ENCODE data around the gene ERP27.

ERP27 gene

DNA sequence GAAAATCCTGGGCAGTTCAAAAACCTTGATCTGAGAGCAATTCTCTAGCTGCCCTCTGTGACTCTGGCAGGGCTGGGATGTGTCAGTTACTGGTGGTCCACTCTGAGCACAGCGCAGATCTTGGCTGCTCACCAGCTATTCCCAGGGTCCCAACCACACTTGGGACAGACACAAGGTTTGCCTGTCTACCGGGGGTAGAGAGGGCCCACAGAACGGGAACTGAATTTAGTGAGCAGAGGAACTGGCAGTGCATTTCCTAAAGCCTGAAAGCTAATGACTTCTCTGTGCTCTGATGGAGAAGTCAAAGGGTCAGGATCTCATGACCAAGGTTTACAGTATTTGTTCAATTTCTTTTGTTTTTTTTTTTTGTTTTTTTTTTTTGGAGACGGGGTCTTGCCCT lies 37.1 kb upstream of the ERP27 start:
- no peak overlapping the region for H3K27ac ChIP-seq (ENCODE audit: low read length)
- no peak for DNase-seq
- no peaks in the 10 kb centered on the region for H3K9me2 ChIP-seq (replicated peaks; ENCODE audit: insufficient read depth, low read length)
- H4K20me1 ChIP-seq (ENCODE audit: insufficient read depth, low read length), result no peaks in the 10 kb centered on the region
- TF ChIP-seq EZH2 (optimal IDR thresholded peaks at IDR 0.05; ENCODE audit: low read depth, low read length), result no peak
- TF ChIP-seq CTCF (IDR thresholded peaks at IDR 0.05; ENCODE audit: low read length), result no peak
- no peak for TF ChIP-seq EZH2phosphoT487 (IDR thresholded peaks at IDR 0.05; ENCODE audit: low read length)
- no peaks in the 10 kb centered on the region for H3K79me2 ChIP-seq (ENCODE audit: low read length)
- H3K4me2 ChIP-seq (ENCODE audit: low read depth, low read length), result no peak overlapping the region
- no peak overlapping the region for H3K4me3 ChIP-seq (ENCODE audit: low read length)
- H2AFZ ChIP-seq (ENCODE audit: low read length), result no peak overlapping the region
- H3F3A ChIP-seq (ENCODE audit: insufficient read depth, low read length), result no peaks in the 10 kb centered on the region
- H3K9ac ChIP-seq (ENCODE audit: low read length), result no peak overlapping the region
- no peaks in the 10 kb centered on the region for H3K27me3 ChIP-seq (replicated peaks; ENCODE audit: insufficient read depth, low read length)
- H3K36me3 ChIP-seq (replicated peaks; ENCODE audit: insufficient read depth, low read length), result no peaks in the 10 kb centered on the region
- H3K9me3 ChIP-seq (replicated peaks; ENCODE audit: insufficient read depth, low read length), result no peaks in the 10 kb centered on the region
- H3K4me1 ChIP-seq (ENCODE audit: low read length), result 0 out of 2 replicates have a peak, but pooled peaks cover 5% of the 10 kb centered on the region

DNA sequence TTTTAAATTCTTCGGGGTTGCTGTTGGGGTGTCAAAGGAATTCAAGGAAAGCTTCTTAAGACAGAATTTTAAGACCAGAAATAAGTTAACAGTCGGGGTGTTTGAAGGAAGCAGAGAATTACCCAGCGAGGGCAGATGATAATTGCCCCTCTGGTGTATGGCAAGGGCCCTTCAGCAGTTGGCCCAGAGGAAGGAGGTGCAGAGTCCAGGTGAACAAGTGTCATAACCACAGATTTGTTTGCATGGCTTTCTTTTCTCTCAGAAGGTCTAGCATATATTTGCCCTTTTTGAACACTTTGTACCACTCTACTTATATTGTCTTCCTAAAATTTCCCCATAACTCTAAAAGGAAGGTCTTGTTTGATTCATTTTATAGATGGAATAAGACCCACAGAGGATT lies 36.3 kb upstream of the ERP27 start:
- H3K9me3 ChIP-seq (replicated peaks; ENCODE audit: insufficient read depth, low read length), result no peaks in the 10 kb centered on the region
- H3K4me3 ChIP-seq (ENCODE audit: low read length), result no peak overlapping the region
- no peaks in the 10 kb centered on the region for H3K27me3 ChIP-seq (replicated peaks; ENCODE audit: insufficient read depth, low read length)
- no peak overlapping the region for H3K4me2 ChIP-seq (ENCODE audit: low read depth, low read length)
- H3K79me2 ChIP-seq (ENCODE audit: low read length), result no peaks in the 10 kb centered on the region
- H3K27ac ChIP-seq (ENCODE audit: low read length), result no peak overlapping the region
- no peaks in the 10 kb centered on the region for H4K20me1 ChIP-seq (ENCODE audit: insufficient read depth, low read length)
- H3F3A ChIP-seq (ENCODE audit: insufficient read depth, low read length), result no peaks in the 10 kb centered on the region
- DNase-seq, result no peak
- 0 out of 2 replicates have a peak, but pooled peaks cover 5% of the 10 kb centered on the region for H3K4me1 ChIP-seq (ENCODE audit: low read length)
- no peak overlapping the region for H2AFZ ChIP-seq (ENCODE audit: low read length)
- H3K36me3 ChIP-seq (replicated peaks; ENCODE audit: insufficient read depth, low read length), result no peaks in the 10 kb centered on the region
- no peak overlapping the region for H3K9ac ChIP-seq (ENCODE audit: low read length)
- H3K9me2 ChIP-seq (replicated peaks; ENCODE audit: insufficient read depth, low read length), result no peaks in the 10 kb centered on the region
- TF ChIP-seq EZH2 (optimal IDR thresholded peaks at IDR 0.05; ENCODE audit: low read depth, low read length) (no peak), EZH2phosphoT487 (IDR thresholded peaks at IDR 0.05; ENCODE audit: low read length) (no peak), CTCF (IDR thresholded peaks at IDR 0.05; ENCODE audit: low read length) (no peak)

DNA sequence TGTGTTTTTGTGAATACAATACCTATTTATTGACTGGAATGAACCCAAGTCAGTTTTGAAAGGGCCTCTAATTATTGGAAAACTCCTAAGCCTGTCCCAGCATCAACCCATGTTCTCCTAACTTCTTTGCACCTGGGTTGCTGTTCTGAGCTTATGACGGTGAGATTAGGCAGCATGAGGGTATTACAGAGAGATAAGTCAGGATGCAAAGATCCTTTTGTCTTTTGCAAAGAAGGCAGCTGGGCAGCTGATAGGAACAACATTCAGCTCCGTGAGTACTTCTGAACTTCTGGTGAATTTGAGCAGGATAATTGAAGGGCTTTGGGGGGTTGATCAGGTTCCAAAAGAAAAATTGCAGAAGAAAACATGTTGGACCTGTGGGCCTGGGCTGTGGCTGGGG lies 34.5 kb upstream of the ERP27 start, which contains the start of gene PDE6H:
TSS of gene PDE6H (plus strand) at position 227 of the 400 bp plus-strand sequence. CDS start 4,971 bp downstream, outside the sequence.
- H3K4me2 ChIP-seq (ENCODE audit: low read depth, low read length), result no peak within 1 kb of the TSS
- H3F3A ChIP-seq (ENCODE audit: insufficient read depth, low read length), result no peaks in the 10 kb centered on the region
- no peaks in the 10 kb centered on the region for H3K9me2 ChIP-seq (replicated peaks; ENCODE audit: insufficient read depth, low read length)
- TF ChIP-seq EZH2phosphoT487 (IDR thresholded peaks at IDR 0.05; ENCODE audit: low read length) (no peak), CTCF (IDR thresholded peaks at IDR 0.05; ENCODE audit: low read length) (no peak), EZH2 (optimal IDR thresholded peaks at IDR 0.05; ENCODE audit: low read depth, low read length) (no peak)
- no peak within 1 kb of the TSS for H3K27ac ChIP-seq (ENCODE audit: low read length)
- no peak within 1 kb of the TSS for H2AFZ ChIP-seq (ENCODE audit: low read length)
- no peaks in the 10 kb centered on the region for H3K36me3 ChIP-seq (replicated peaks; ENCODE audit: insufficient read depth, low read length)
- no peaks in the 10 kb centered on the region for H3K79me2 ChIP-seq (ENCODE audit: low read length)
- H3K9ac ChIP-seq (ENCODE audit: low read length), result no peak within 1 kb of the TSS
- no peaks in the 10 kb centered on the region for H4K20me1 ChIP-seq (ENCODE audit: insufficient read depth, low read length)
- H3K4me3 ChIP-seq (ENCODE audit: low read length), result no peak within 1 kb of the TSS
- no peaks in the 10 kb centered on the region for H3K9me3 ChIP-seq (replicated peaks; ENCODE audit: insufficient read depth, low read length)
- DNase-seq, result no peak
- 0 out of 2 replicates have a peak, but pooled peaks cover 5% of the 10 kb centered on the region for H3K4me1 ChIP-seq (ENCODE audit: low read length)
- no peaks in the 10 kb centered on the region for H3K27me3 ChIP-seq (replicated peaks; ENCODE audit: insufficient read depth, low read length)

Data from MM.1S (cell line).